Hematopoietic multipotent progenitor cell treated with erythropoietin and hydrocortisone succinate and interleukin-3 and kit ligand, for 15 days (in vitro differentiated cells): ENCODE results near the gene GPR146.

Experiments used
- DNase-seq: peaks from one replicate; pipeline ENCODE4 v3.0.0-alpha.2; 2015; ENCODE audit warnings: low spot score

The GPR146 gene

DNA sequence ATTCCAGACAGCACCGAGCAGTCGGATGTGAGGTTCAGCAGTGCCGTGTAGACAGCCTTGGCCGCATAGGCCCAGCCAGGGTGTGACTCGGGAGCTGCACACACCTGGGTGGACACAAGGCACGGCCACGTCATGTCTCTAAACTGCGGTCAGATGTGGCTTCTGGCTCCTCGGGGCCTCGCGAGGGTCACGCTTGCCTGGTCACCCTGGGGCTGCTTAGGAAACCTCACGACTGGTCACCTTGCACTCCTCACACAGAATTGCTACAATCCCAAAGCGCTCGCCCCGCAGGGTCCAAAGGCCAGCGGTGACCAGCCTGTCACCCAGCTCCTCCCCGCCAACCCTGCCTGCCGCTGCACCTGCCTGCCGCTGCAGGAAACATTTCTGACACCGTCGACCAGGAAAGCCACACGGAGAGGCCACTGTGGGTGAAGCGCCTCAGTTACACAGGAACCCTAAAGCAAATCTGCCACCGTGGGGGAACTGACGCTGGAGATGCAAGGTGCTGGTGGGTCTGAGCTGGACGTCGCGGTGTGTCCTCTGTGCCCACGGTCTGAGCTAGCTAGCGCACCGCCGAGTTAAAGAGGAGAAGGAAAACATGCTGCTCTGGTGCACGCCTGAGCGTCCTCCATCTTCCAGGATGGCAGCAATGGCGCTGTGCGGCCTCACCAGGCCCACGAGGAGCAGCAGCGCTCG lies 48.6 kb downstream of the GPR146 start:
- no peak for DNase-seq

DNA sequence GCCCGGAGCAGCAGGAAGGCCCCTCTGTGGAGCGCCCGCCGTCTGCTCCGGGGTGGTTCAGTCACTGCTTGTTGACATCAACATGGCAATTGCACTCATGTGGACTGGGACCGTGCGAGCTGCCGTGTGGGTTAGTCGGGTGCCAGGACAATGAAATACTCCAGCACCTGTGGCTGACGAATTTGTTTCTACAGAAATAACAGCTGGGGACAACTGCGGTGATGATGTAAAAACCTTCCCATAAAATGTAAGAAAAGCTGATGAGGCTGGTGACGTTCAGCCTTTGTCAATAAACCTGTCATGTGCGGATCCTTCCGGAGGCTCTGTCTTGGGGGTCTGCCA lies 49.1 kb downstream of the GPR146 start:
- no peak for DNase-seq

DNA sequence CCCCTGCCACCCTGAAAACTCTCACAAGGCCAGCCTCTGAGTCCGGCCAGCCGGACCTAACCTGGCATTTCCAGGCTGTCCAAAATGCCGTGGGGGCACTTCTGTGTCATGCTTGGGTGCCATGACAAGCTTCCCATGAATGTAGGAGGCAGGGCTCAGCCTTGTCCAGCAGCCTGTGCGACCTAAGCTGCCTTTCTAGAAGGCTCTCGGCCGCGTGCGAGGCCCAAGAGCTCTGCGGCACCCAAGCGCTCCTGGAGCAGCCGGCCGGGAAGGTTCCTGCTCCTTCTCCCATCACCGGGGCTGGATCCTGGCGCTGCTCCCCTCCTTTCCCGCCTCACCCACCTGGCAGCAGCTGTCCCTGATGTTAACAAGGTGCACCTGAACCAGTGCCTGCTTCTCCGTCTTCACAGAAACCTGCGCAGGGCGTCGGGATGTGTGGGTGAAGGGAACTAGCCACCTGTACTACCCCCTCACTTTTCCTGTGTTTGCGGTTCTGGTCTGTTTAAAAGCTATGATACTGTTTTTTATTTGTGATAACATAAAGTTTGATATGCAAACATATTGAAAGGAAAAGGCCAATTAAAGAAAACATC lies 49.7 kb downstream of the GPR146 start:
- no peak for DNase-seq

DNA sequence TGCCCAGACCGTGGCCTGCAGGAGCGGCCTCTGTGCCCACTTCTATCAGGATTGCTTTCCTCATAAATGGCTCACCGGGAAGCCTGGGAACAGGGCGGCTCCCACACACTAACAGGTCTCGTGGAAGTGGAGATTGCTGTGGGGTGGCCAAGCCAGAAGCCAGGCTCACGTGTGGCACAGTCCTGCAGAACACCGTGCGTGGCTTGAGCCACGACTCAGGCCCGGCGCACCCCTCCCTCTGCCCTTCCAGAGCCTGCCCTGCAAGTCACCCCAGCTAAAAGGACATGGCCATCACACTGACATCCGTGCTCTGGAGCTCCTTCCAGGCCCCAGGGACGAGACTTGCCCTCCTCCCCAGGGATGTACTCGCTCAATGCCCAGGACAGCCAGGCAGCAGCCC lies 50.5 kb downstream of the GPR146 start:
- no peak for DNase-seq

DNA sequence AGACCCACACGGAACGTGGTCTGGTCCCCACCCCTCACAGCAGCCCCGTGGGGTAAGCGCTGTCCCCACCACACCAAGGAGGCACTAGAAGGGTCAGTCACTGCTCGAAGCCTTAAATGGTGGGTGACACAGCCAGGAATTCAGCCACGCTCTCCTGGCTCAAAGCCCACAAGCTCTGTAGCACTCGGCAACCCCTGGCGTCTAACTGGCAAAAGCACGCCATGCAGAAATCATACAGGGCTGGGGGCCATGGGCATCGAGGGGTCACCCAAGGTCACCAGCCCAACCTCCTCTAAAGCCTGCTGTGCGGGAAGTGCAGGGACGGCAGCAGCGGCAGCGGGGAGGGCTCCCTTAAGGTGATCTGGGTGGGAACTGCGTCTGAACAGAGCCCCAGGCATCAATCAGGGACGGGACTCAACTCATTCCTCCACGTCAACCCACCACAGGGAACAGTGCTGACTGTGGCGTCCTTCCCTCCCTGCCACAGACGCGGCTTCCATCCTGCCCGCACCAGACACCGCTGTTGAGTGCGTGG lies 51.3 kb downstream of the GPR146 start:
- DNase-seq: no peak

DNA sequence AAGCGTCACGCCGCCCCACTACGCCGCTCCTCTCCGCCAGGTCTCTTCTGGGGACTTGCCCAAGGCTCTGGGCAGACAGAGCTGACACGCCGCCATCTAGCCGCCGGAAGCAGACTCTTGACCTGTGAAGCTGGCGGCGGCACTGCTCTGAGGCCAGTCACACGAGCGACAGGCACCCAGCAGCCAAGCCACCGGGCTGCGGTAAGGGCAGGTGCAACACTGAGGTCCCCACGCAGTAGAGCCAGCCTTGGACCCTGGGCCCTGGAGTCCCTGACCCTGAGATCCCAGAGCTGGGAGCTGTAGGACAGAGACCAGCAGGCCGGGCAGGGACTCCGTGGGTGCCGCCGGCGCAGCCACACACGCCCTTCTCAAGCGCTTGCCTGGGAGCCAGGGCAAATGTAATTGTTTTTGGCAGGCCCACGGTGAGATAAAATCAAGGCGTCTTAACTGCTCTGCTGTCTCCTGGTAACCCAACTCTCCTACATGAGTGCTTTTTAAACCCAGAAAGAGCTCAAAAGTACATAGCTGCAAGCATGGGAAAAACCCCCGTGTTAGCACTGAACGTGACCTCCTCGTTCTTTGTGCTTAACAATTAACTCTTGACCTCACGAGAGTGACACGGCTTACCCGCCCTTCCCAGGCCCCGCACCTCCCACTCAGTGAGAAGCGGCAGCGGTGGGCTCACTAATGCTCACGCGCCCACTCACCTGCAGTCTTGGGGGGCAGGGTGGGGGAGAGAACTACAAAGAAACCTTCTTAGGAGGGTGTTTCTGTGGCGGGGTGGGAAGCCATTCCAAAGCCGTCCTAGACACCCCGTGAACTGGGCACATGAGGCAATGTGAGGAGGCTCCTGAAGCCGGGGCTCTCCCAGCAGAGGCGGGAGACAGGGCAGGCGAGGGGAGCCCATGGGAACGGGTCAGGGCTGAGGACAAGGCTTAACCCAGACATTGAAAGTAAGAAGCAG lies 52.1 kb downstream of the GPR146 start:
- no peak for DNase-seq

DNA sequence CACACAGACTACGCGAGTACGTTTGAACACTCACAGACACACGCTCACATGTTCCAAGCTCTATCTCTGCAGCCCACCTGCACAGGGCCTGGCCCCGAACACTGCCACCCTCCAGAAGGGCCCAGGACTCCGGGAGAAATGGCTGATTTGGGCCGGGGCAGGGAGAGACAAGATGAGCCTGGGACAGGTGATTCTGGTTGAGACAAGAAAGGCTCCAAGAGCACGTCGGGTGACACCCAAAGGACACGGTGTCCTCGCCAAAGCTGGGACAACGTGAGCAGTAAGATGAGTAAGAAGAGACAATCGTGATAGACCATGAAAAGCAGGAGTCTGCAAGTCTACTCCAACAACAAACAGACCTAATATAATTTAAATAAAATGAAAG lies 52.8 kb downstream of the GPR146 start:
- no peak for DNase-seq

DNA sequence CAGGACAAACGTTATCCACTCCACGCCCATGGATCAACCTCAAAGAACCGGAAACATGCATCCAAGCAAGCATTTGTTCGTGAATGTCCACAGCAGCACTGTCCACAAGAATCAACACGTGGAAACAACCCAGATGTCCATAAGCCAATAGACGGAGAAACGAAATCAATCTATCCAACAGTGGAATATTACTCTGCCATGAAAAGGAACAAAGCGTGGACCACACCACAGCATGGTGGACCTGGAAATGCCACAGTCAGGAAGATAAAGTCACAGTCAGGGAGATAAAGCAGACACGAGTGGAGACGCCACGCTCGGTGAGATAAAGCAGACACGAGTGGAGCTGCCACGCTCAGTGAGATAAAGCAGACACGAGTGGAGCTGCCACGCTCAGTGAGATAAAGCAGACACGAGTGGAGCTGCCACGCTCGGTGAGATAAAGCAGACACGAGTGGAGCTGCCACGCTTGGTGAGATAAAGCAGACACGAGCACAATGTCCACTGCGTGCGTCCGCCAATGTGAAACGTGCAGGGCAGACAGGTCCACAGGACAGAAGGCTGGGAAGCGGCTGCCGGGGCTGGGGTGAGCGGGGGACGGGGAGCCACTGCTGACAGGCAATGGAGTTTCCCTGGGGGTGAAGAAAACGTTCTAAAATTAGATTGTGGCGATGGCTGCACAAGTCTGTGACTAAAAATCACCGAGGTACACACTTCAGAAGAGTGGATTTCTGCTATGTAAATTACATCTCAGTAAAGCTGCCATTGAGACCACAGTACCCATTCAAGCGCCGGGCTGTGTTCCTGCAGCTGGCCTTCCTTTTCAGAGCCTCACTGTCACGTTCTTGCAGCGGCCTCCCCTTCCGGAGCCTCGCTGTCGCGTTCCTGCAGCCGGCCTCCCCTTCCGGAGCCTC lies 54.2 kb downstream of the GPR146 start:
- no peak for DNase-seq

DNA sequence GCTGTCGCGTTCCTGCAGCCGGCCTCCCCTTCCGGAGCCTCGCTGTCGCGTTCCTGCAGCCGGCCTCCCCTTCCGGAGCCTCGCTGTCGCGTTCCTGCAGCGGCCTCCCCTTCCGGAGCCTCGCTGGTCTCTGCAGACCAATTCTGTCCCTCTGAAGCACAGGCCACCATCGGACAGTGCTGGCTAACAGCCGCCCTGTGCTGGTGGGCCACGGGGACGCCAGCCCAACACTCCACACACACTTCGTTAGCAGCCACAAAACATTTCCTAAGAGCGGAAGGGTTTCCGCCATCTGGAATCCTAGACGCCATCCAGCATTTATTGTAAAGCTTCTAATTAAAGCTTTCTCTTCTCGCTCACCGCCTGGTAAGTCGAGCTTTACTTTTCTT lies 54.8 kb downstream of the GPR146 start:
- no peak for DNase-seq

DNA sequence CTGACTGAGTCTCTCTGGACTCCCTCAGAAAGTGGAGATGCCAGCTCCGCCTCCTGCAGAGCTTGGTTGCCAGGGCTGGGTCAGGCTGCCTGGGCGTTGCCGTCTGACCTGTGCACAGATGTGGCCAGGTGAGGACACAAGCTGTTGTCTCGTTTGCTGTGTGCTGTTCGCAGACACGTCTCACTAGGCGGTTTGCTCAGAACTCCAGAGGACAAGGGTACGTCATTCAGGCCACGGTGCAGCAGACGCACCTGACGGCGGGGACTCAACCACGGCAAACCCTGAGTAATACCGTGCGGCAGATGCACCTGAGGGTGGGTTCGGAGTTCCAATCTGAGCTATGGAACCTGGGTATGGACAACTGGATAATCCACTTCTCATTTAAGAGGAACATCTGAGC lies 55.3 kb downstream of the GPR146 start:
- no peak for DNase-seq

DNA sequence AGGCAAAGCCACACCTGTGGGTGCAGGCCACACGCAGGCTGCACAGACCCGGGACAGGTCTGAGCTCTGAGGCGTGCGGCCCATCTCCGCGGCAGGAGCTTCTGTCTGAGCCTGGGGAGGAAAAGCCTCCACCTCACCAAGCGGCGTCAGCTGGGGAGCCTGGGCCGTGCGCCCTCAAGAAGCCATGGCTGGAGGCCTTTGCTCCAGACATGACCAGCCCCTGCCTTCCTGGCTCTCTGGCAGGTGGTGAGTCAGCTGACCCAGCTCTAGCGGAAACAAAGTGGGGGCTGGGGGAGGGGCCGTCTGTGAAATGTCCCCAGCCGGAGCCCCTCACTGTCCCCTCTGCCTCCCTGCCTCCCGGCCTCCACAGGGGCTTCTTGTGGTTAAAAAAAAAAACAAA lies 56.0 kb downstream of the GPR146 start:
- no peak for DNase-seq

DNA sequence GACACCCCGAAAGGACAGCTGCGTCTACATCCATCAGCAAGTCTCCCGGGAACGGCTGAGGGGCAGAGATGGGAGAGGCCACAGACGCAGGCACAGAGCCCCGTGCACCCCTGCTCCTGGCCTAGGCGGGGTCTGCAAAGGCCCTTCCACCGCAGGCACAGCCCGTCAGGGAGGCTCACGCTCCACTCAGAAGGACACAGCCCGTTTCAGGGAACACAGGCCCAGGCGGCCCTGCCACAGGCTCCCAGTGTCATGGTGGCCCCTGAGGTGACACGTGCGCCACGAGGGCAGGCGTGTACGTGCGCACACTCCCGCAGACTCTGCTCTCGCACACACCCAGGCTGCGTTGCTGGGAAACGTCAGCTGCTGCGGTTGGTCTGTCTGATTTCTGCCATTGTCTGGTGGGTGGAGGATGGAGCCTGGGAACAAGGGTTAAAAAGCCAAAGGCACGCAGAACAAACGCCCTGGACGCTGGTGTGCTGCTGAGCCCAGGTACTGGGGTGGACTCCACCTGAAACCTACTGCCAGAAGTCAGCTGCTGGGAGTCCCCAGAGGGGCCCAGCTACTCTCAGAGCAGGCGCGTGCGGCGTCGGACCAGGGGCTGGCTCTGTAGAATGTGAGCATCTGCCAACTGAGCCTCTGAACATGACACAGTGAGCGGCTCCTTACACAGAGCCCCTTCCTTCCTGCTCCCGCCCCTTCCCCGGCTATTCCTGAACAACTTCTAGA lies 56.7 kb downstream of the GPR146 start:
- no peak for DNase-seq

DNA sequence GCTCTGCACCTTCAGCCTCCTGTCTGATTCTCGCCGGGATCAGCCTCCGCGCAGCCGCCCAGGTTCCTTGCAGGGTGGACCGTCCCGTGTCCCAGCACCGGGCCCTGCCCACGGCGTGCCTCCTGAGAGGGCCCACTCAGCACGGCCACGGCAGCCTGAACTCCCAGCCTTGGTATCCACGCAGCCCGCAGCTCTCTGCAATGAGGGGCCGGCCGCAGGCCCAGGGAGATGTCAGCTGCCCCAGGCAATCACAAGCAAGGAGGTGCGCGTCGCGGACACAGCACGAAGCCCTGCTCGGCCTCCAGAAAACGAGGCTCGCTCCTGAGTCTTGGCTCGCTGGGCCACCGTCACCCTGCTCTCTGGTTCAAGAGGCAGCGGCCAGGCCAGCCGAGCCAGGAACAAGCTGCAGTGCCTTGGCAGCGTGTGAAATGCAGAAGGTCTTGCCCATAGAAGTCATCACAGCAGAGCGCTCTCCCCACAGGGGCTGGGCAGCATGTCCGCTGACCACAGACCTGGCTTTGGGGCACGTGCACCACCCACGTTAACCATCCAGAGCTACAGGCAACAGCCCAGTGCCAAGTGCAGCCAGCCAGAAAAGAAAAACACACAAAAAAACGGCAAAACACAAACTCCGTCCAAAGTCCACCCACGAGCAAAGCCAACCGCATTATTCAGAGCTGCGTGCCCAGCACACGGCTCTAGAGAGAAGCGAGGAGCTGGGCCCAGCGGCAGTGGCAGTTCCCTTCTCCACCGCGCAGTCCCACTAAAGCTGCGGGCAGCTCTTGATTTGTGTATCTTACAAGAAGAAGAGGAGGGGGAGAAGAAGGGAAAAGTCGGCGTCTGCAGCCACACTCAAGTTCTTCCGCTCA lies 57.5 kb downstream of the GPR146 start:
- DNase-seq: no peak

DNA sequence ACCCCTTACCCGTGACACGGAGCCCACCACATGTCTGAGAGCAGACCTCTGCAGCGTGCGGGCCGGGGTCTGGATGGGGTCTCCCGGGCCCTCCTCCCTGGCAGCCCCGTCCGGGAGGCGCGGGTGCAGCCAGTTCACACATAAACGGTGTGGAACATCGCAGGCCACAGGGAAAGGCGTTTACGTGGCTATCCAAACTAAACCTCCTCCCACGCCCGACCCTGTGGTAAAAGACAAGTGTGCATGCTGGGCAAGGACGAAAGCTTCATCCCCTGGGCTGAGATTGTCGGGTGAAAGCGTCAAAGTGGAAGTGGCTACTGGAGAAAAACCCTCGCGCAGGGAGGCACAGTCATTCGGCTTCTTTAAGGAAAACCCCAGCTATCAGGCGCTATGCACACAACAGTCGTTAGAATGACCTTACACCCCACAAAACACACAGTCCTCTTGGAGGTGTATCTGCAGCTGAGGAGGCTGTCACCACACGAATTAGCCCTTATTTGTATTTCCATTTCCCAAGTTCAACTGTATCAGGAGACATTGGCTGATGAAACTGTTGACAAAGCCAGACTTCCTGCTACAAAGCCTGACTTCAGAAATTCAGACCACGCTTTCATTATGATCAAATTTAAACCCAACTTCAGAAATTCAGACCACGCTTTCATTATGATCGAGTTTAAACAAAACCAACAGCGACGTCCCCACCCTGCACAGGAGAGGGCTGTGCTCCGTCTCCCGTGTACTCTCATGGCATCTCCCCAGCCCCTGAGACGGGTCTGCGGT lies 58.9 kb downstream of the GPR146 start:
- no peak for DNase-seq

DNA sequence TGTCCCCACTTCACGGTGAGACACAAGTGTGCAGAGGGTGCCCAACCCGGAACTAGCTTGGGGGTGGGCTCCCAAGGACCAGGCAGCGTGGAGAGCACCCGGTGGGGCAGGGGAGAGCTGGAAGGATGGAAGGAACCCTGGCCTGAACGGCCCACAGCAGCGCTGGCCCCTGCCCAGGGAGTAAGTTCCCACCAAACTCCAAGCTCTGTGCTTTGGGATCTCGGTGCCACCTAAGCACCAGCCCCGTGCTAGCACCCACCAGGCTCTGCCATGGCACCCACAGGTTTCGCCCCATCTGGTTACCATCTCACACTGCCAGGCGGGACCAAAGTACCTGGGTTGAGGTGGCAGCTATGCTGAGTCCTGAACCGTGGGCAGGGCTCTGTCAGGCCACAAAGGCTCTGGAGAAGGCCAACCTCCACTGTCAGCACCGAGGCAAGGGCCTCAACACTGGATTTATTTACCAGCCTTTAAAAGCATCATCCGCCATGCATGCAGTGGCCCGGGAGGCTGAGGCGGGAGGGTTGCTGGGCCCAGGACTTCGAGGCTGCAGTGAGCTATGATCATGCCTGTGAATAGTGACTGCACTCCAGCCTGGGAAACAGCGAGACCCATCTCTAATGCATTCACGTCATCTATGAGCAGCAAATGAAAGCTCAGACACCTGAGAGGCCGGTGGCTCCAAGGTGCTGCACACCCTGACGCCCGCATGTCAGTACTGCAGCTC lies 59.6 kb downstream of the GPR146 start:
- no peak for DNase-seq

DNA sequence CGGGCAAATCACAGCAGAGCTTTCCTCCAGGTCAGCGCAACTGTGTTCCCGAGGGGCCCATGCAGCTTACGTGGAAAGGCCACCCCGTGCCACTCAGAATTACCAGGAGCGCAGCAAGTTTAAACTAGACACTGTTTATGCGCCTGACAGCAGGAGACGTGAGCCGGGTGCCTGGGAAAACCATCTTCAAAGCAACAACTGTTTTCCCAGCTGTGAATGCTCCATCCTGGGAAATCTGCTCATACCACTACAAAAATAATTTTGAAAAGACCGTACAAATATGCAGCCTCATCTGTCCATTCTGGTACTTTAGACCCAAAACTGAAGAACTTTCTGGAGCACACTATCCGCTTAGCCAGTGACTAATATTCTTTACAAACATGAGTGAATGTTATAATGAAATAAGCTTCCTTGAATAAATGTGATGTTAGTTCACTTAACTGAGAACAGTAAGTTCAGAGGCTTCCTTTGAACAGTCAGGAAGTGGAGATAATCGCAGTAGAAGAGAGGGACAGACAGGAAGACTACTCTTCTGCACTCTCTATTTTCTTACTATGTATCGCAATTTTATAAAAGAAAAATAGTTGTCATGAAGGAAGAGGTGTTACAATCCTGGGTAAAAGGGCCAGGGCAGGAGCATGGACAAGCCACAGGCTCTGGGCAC lies 60.3 kb downstream of the GPR146 start:
- DNase-seq: no peak

DNA sequence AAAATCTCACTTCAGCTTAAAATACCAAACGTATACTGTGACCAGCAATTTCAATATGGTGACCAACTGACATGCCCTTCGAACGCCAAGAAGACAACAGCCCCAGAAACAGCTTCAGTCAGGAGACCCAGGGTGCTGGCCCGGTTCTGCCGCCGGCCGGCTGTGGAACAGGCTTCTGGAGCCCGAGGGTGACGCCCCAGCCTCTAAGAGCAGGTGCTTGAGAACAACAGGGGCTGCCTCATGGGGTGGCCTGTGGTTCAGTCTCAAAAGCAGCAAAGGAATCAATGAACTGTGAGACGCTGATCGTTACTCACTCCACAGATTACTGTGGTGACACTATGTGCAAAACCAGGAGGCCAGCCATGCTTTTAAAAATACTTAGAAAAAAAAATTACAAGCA lies 60.8 kb downstream of the GPR146 start:
- no peak for DNase-seq
